GM12873 (cell line): ENCODE data around the gene HNRNPUL1.
A peak's percentile ranks its signal among the peaks of the same experiment; 100 is the strongest.

Experiments
- CTCF ChIP-seq: IDR thresholded peaks from 2 replicates; pipeline ENCODE4 v1.5.1; 2012; ENCODE audit warnings: low read depth, mild to moderate bottlenecking, moderate library complexity, low read length, control low read depth; ENCODE audit not compliant: insufficient read depth; ENCODE audit errors: missing control alignments

Gene HNRNPUL1

GRCh38 chr19:41344162-41344561 lies 80.0 kb downstream of the HNRNPUL1 start:
- no peak for TF ChIP-seq CTCF

DNA sequence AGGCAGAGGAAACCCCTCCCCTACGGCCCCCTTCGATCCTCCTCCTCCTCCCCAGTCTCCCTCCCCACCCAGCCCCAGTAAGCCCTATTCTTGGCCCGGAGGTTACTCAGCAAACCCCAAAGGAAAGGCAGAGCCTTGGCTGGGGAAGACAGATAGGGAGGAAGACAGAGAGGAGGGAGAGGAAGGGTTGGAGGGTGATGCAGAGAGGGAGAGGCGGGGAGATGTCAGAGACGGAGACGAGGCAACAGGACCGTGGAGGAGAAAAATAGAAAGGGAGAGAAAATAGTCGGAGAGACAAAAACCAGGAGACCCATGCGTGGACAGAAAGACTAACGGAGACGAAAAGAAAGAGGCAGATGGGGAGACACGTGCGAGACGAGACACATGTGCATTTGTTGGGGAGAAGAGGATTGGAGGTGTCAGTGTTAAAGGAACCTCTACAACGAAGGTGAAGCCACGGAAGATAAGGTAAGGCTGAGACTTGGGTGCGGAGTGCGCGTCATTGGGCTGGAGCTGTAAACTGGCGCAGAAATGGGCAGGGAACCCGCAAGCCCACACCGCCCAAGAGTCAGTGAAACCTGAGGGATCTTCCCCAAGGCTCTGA lies 86.7 kb downstream of the HNRNPUL1 start:
- TF ChIP-seq CTCF, result no peak

- TF ChIP-seq CTCF, result no peak
Measured at GRCh38 chr19:41351339-41352245, 87.4 kb downstream of the HNRNPUL1 start.

GRCh38 chr19:41352279-41352608 lies 88.1 kb downstream of the HNRNPUL1 start:
- no peak for TF ChIP-seq CTCF

DNA sequence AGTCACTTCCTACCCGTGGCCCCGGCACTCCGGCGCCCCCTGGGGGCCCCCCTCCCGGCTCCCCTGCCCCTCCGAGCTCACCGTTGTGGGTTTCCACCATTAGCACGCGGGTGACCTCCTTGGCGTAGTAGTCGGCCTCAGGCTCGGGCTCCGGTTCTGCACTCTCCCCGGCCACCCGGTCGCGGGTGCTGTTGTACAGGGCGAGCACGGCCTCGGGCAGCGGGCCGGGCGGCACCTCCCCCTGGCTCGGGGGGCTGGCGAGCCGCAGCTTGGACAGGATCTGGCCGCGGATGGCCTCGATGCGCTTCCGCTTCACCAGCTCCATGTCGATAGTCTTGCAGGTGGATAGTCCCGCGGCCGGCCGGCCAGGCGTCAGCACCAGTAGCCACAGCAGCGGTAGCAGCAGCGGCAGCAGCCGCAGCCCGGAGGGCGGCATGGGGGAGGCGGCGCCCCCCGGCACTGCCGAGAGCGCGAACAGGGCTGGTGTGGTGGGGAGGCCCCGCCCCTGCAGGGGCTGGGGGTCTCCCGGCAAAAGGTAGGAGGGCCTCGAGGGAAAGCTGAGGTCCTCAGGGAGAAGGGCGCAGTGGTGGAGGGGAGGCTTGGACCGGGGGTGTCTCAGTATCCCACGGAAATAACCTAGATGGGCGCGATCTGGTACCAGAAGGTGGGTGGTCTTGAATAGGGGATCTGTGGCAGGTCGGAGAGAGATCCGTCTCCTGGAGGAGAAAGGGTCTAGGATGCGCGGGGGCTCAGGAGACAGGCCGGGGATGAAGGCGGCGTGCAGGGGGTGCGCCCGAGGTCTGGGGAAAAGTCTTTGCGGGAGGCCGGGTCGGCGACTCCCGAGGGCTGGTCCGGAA lies 88.7 kb downstream of the HNRNPUL1 start:
- TF ChIP-seq CTCF, result peak; percentile 76

GRCh38 chr19:41353466-41354342 lies 89.5 kb downstream of the HNRNPUL1 start, which contains the start of gene TGFB1:
TGFB1 (minus strand) TSS chr19:41353922; CDS start chr19:41353044, 878 bp downstream.
- TF ChIP-seq CTCF, result peak; percentile 88
